ENCODE data around the gene ADAR.

ADAR gene

GRCh38 chr1:154635171-154635570, 27.2 kb upstream of the ADAR start:
- no peak for DNase-seq (ENCODE audit: low read depth, low spot score)
- TF ChIP-seq, protein P1, sequence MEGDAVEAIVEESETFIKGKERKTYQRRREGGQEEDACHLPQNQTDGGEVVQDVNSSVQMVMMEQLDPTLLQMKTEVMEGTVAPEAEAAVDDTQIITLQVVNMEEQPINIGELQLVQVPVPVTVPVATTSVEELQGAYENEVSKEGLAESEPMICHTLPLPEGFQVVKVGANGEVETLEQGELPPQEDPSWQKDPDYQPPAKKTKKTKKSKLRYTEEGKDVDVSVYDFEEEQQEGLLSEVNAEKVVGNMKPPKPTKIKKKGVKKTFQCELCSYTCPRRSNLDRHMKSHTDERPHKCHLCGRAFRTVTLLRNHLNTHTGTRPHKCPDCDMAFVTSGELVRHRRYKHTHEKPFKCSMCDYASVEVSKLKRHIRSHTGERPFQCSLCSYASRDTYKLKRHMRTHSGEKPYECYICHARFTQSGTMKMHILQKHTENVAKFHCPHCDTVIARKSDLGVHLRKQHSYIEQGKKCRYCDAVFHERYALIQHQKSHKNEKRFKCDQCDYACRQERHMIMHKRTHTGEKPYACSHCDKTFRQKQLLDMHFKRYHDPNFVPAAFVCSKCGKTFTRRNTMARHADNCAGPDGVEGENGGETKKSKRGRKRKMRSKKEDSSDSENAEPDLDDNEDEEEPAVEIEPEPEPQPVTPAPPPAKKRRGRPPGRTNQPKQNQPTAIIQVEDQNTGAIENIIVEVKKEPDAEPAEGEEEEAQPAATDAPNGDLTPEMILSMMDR (IDR thresholded peaks at IDR 0.05; ENCODE audit: insufficient read depth, low read length, missing control alignments), result no peak
- no peak overlapping the region for H3K4me3 ChIP-seq (ENCODE audit: low read depth, low read length)
- CTCF ChIA-PET, result interaction anchor here (0.9 kb wide), 1 partner anchor 301 kb away, joined by 4 read pairs; the partner anchor contains the start of gene PMVK
- POLR2A ChIA-PET, result no interaction called here

DNA sequence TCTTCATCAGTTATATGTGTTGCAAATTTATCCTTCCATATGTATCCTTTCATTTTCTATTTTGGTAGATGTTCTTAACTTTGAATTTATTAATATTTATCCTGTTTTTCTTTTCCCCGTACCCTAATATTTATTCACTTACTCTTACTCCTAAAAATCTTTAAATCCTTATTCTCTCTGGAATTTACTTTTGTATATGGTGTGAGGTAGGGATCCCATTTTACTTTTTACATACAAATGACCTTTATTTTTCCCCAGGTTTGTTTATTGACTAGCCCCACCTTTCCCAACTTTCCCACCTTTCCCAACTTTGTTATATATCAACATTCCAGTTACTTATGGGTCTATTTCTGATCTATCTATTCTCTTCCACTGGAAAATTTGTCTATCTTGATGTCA, 21.7 kb upstream of the ADAR start:
- POLR2A ChIA-PET, result no interaction called here
- CTCF ChIA-PET, result interaction anchor here (1.6 kb wide), 1 partner anchor 11 kb away, joined by 6 read pairs; no protein-coding TSS in a partner anchor
- no peak for DNase-seq (ENCODE audit: low read depth, low spot score)
- TF ChIP-seq, protein P1 (IDR thresholded peaks at IDR 0.05; ENCODE audit: insufficient read depth, low read length, missing control alignments), result no peak
- no peak overlapping the region for H3K4me3 ChIP-seq (ENCODE audit: low read depth, low read length)

DNA sequence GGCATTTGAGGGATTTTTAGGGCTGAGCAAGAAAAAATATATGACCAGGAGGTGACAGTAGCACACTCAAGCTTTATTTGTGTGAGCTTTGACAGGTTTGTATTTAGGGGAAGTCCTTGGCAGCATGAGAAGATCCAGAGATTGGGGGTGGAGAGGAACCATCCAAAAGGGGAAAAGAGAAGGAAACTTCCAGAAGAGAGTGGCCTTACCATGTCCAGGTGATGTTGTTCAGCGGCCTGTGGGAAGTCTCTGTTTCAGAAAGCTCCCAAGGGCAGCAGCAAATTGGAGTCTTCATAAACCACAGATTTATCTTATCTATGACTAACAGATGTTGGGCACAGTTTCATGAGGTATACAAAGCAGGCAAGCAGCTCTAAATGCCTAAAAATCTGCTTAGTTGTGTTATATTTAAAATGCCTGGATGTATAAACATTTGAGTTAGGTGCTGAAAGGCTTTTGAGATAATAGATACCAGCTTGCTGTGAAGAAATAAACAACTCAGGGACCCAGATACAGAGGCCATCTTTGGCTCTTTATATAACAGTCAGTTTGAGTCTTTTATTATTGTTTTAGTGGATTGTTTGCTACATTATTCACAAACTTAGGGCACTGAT, 21.2 kb upstream of the ADAR start:
- ChIA-PET POLR2A (no interaction called here), CTCF (interaction anchor here (1.6 kb wide), 1 partner anchor 11 kb away, joined by 6 read pairs; no protein-coding TSS in a partner anchor)
- TF ChIP-seq, protein P1 (IDR thresholded peaks at IDR 0.05; ENCODE audit: insufficient read depth, low read length, missing control alignments), result no peak
- no peak for DNase-seq (ENCODE audit: low read depth, low spot score)
- no peak overlapping the region for H3K4me3 ChIP-seq (ENCODE audit: low read depth, low read length)

DNA sequence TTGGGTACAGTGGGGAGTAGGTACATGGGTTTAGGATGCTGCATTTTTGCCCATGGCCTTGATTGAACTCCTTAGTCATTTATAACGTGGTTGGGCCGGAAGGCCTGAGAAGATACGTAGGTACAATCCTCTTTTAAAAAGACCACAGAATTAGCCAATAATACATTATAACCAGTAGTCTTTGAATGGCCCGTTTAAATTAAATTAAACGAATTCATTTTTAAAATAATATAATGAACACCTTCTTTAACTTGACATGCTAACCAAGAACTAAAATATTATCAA, 20.1 kb upstream of the ADAR start:
- TF ChIP-seq, protein P1 (IDR thresholded peaks at IDR 0.05; ENCODE audit: insufficient read depth, low read length, missing control alignments), result no peak
- no peak for DNase-seq (ENCODE audit: low read depth, low spot score)
- ChIA-PET CTCF (interaction anchor here (1.0 to 1.6 kb wide), 2 partner anchors 12 to 41 kb away, joined by 3 to 6 read pairs; no protein-coding TSS in a partner anchor), POLR2A (no interaction called here)
- peak overlapping the region; percentile 85 for H3K4me3 ChIP-seq (ENCODE audit: low read depth, low read length)

GRCh38 chr1:154627257-154628120, 19.5 kb upstream of the ADAR start:
- TF ChIP-seq, protein P1 (IDR thresholded peaks at IDR 0.05; ENCODE audit: insufficient read depth, low read length, missing control alignments), result no peak
- no peak for DNase-seq (ENCODE audit: low read depth, low spot score)
- POLR2A ChIA-PET, result interaction anchor here (0.6 to 1.4 kb wide), 5 partner anchors 10 to 309 kb away, joined by 3 to 6 read pairs (median 3); partner anchors contain the start of gene PMVK
- H3K4me3 ChIP-seq (ENCODE audit: low read depth, low read length), result peak overlapping the region; percentile 85
- CTCF ChIA-PET, result interaction anchor here (0.7 to 1.1 kb wide), 4 partner anchors 15 to 42 kb away, joined by 3 to 4 read pairs (median 3); no protein-coding TSS in a partner anchor

Data from AG04449 (cell line).